Chondrocyte (in vitro differentiated cells): Measurements from ENCODE around the gene PBX4. TPM values are rescaled to one million over a fixed set of nuclear protein-coding genes. Genes with fewer than 3 reads are reported as not detected.
A peak's percentile ranks its signal among the peaks of the same experiment; 100 is the strongest.

Experiments
- DNase-seq: peaks from one replicate; pipeline ENCODE4 v3.0.0; 2021; ENCODE audit warnings: mixed read lengths, low spot score
- H3K27ac Mint-ChIP-seq: one replicate; pipeline ENCODE4 v1.8.0; 2021; ENCODE audit warnings: mild to moderate bottlenecking, moderate library complexity, mixed read lengths; ENCODE audit not compliant: unreplicated experiment
- H3K27me3 Mint-ChIP-seq: 2 replicates; pipeline ENCODE4 v1.8.0; 2021; ENCODE audit warnings: low read depth, mixed read lengths
- H3K36me3 Mint-ChIP-seq: 2 replicates; pipeline ENCODE4 v1.8.0; 2021; ENCODE audit warnings: low read depth, mixed read lengths
- H3K4me1 Mint-ChIP-seq: 2 replicates; pipeline ENCODE4 v1.8.0; 2021; ENCODE audit warnings: low read depth, mild to moderate bottlenecking, mixed read lengths
- H3K4me3 Mint-ChIP-seq: one replicate; pipeline ENCODE4 v1.8.0; 2021; ENCODE audit warnings: mild to moderate bottlenecking, moderate library complexity, mixed read lengths; ENCODE audit not compliant: unreplicated experiment
- H3K9me3 Mint-ChIP-seq: 2 replicates; pipeline ENCODE4 v1.8.0; 2021; ENCODE audit warnings: low read depth, mixed read lengths
- total RNA-seq: library from RNA; stranded (reverse); gene quantifications from 3 replicates; pipeline ENCODE4 v1.2.1, GENCODE V29; 2021
- TF ChIP-seq, protein P1 (sequence below): fragments of 200-600 bp; sonication (generic); IDR thresholded peaks from 2 replicates; pipeline ENCODE4 v1.5.0; 2021; ENCODE audit warnings: antibody characterized with exemption, mild to moderate bottlenecking, moderate library complexity

PBX4 gene
- total RNA-seq, 1 donor from 2014 or later, result 1.2 TPM

DNA sequence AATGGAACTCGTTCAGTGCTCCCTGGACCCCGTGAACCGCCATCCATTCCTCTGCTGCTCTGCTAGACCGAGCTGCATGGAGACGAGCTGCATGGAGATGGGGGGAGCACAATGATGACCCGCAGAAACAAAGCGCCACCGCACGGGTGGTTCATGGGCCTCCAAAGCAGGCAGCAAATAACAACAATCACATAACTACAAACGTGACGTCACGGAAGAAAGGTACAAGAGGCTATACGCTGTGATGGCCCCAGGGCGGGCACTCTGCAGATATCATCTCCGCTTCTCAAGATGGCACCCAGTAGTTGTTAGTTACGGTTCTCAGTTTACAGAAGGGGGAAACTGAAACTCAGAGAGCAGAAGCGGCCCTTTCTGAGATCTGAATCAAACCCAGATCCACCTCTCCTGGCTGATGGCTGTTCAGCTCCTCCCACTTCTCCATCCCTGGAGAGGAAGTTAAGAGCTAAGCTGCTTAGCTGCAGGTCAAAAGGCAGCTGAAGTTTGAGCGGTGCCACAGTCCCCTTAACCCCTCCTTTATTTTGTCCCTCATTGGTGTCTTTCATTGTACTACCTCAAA, 43.3 kb upstream of the PBX4 start:
- TF ChIP-seq, protein P1, sequence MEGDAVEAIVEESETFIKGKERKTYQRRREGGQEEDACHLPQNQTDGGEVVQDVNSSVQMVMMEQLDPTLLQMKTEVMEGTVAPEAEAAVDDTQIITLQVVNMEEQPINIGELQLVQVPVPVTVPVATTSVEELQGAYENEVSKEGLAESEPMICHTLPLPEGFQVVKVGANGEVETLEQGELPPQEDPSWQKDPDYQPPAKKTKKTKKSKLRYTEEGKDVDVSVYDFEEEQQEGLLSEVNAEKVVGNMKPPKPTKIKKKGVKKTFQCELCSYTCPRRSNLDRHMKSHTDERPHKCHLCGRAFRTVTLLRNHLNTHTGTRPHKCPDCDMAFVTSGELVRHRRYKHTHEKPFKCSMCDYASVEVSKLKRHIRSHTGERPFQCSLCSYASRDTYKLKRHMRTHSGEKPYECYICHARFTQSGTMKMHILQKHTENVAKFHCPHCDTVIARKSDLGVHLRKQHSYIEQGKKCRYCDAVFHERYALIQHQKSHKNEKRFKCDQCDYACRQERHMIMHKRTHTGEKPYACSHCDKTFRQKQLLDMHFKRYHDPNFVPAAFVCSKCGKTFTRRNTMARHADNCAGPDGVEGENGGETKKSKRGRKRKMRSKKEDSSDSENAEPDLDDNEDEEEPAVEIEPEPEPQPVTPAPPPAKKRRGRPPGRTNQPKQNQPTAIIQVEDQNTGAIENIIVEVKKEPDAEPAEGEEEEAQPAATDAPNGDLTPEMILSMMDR, result no peak
- Mint-ChIP-seq H3K9me3 (no peaks in the 10 kb centered on the region), H3K27ac (peak overlapping the region; percentile 49), H3K27me3 (no peaks in the 10 kb centered on the region), H3K4me3 (peak overlapping the region; percentile 83), H3K36me3 (peaks cover 9% of the 10 kb centered on the region), H3K4me1 (peaks cover 19% of the 10 kb centered on the region)
- peak; percentile 39 for DNase-seq

- Mint-ChIP-seq H3K36me3 (peaks cover 10% of the 10 kb centered on the region), H3K9me3 (no peaks in the 10 kb centered on the region), H3K4me3 (no peak overlapping the region), H3K27me3 (no peaks in the 10 kb centered on the region), H3K4me1 (peaks cover 19% of the 10 kb centered on the region), H3K27ac (no peak overlapping the region)
- DNase-seq, result no peak
- TF ChIP-seq, protein P1, result no peak
Observed at GRCh38 chr19:19661141-19661674, 42.7 kb upstream of the PBX4 start.

DNA sequence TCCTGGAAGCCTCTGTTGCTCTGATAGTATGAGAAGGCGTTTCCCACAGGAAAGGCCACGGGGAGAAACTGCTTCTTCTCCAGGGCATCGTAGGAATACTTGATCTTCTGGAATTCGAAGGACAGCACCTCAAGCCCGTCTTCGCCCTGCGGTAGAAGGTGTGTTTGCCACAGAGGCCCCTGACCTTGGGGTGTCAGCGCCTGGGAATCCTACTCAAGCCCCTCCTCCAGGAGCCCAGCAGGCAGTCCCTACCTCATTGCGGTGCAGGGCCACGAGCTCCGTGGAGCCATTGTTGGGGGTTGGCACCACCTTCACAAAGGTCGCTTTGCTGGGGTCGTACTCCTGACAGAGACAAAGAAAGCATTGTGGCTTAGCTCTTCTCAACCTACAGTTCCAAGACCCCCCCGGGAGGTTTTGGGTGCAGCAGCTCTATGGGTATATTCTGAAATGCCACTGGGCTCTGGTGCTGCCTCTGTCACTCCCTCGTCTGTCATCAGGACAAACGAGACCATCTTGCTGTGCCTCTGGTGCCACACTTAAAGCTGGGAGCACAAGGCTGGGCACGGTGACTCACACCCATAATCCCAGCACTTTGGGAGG, 41.3 kb upstream of the PBX4 start:
- no peak overlapping the region for H3K27ac Mint-ChIP-seq
- H3K36me3 Mint-ChIP-seq, result peaks cover 14% of the 10 kb centered on the region
- no peak overlapping the region for H3K4me3 Mint-ChIP-seq
- no peaks in the 10 kb centered on the region for H3K27me3 Mint-ChIP-seq
- DNase-seq, result peak; percentile 51
- no peaks in the 10 kb centered on the region for H3K9me3 Mint-ChIP-seq
- H3K4me1 Mint-ChIP-seq, result peaks cover 19% of the 10 kb centered on the region
- TF ChIP-seq, protein P1, result no peak

DNA sequence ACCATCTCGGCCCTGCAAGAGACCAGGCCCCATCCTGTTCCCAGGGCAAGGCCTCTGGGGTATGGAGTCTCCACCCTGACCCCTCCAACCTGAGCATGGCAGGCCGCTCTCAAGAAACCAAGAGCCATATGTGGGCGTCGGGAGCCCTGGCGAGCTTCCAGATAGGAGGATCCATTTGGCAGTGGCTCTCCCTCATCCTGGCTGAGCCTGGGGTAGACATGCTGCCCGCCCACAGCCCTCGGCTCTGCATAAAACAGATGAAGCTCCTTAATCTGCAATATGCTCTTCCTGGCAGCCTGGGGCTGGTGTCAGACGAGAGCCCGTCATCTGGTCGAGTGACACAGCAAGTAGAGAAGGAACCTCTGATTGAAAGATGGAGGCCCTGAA, 38.9 kb upstream of the PBX4 start:
- H3K27ac Mint-ChIP-seq, result no peak overlapping the region
- H3K36me3 Mint-ChIP-seq, result peaks cover 25% of the 10 kb centered on the region
- H3K4me1 Mint-ChIP-seq, result peaks cover 14% of the 10 kb centered on the region
- H3K4me3 Mint-ChIP-seq, result no peak overlapping the region
- no peaks in the 10 kb centered on the region for H3K27me3 Mint-ChIP-seq
- TF ChIP-seq, protein P1, result no peak
- H3K9me3 Mint-ChIP-seq, result no peaks in the 10 kb centered on the region
- no peak for DNase-seq

DNA sequence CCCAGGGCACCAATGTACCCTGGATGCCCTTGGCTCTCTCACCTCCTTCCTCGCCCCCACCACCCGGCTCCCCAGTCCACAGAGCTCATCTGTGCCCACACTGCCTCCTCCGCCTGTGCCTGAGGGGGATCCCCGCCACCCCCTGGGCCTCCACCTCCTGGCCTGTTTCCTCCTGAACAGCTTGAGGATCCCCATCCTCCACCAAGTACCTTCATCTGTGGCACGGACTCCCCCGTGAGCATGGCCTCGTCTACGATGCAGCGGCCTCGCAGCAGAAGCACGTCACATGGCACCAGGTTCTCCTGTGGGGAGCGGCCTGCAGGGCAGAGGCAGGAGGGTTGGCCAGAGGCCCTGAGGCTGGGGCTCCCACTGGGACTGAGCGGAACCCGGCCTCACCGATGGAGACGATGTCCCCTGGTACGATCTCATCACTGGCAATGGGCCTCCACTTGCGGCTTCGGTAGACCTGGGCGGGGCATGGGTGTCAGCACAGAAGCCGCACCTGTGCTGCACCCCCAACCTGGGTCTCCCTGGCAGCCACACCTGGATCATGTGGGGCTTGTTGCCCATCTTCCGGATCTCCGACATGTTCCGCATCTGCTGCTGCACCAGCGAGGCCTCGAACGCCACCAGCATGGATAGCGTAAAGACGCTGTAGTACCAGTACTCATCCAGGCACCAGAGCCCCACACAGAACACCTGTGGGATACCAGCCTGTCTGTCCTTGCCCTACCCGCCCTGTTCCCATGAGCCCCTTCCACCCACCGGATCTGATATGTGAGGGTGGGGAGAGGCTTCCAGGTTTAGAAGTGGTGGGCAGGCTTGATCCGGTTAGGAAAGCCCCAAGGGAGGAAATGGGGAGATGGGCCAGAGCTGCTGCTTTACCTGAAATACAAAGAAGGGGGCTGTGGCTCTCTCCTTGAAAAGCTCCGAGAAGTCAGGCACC, 38.2 kb upstream of the PBX4 start:
- Mint-ChIP-seq H3K36me3 (peaks cover 29% of the 10 kb centered on the region), H3K4me3 (no peak overlapping the region)
- no peak for DNase-seq

More for the DNA sequence above, 38.2 kb upstream of the PBX4 start:
- H3K27ac Mint-ChIP-seq, result no peak overlapping the region
- no peaks in the 10 kb centered on the region for H3K27me3 Mint-ChIP-seq
- no peaks in the 10 kb centered on the region for H3K9me3 Mint-ChIP-seq
- TF ChIP-seq, protein P1, result no peak
- peaks cover 7% of the 10 kb centered on the region for H3K4me1 Mint-ChIP-seq
